SK-N-SH treated with all-trans-retinoic acid at 6 μM for 48 hours (cell line): Measurements from ENCODE around the gene NEK11.
"Not testable (repeated sequence)": the region's sequence is repeated elsewhere in the genome, so short reads cannot be mapped to it uniquely, and the experiment has no call there.

ENCODE experiments used
- ATAC-seq: fragments of 200-7000 bp; cut with Tn5 transposase; 3 replicates; pipeline ENCODE4 v1.9.1; 2020; ENCODE audit warnings: mild to moderate bottlenecking, moderate library complexity
- BACH2 ChIP-seq: fragments of 250-450 bp; sonication (Bioruptor Pico); IDR thresholded peaks from 2 replicates; pipeline ENCODE4 v1.9.0; 2021; ENCODE audit warnings: mild to moderate bottlenecking, borderline replicate concordance
- CREB5 ChIP-seq: fragments of 250-450 bp; sonication (Bioruptor Pico); IDR thresholded peaks from 2 replicates; pipeline ENCODE4 v1.5.1; 2020; ENCODE audit warnings: low read depth, mild to moderate bottlenecking, moderate library complexity
- CSRNP3 ChIP-seq: fragments of 250-450 bp; sonication (Bioruptor Pico); IDR thresholded peaks from 2 replicates; pipeline ENCODE4 v1.5.1; 2021; ENCODE audit warnings: mild to moderate bottlenecking, moderate library complexity
- ESRRG ChIP-seq: fragments of 250-450 bp; sonication (Bioruptor Pico); IDR thresholded peaks from 2 replicates; pipeline ENCODE4 v1.6.1; 2021; ENCODE audit warnings: mild to moderate bottlenecking
- GLIS3 ChIP-seq: fragments of 250-450 bp; sonication (Bioruptor Pico); IDR thresholded peaks from 2 replicates; pipeline ENCODE4 v1.5.0; 2020; ENCODE audit warnings: mild to moderate bottlenecking, moderate library complexity
- ISL1 ChIP-seq: fragments of 250-450 bp; sonication (Bioruptor Pico); IDR thresholded peaks from 2 replicates; pipeline ENCODE4 v2.1.2; 2022; ENCODE audit warnings: mild to moderate bottlenecking, moderate library complexity
- PATZ1 ChIP-seq: fragments of 250-450 bp; sonication (Bioruptor Pico); IDR thresholded peaks from 2 replicates; pipeline ENCODE4 v1.8.0; 2020; ENCODE audit warnings: mild to moderate bottlenecking, moderate library complexity, borderline replicate concordance
- SNAI2 ChIP-seq: fragments of 250-450 bp; sonication (Bioruptor Pico); IDR thresholded peaks from 2 replicates; pipeline ENCODE4 v1.5.0; 2020; ENCODE audit warnings: mild to moderate bottlenecking, moderate library complexity
- TOX ChIP-seq: fragments of 250-450 bp; sonication (Bioruptor Pico); IDR thresholded peaks from 2 replicates; pipeline ENCODE4 v1.8.0; 2021; ENCODE audit warnings: mild to moderate bottlenecking, moderate library complexity, borderline replicate concordance
- ZFP3 ChIP-seq: fragments of 250-450 bp; sonication (Bioruptor Pico); IDR thresholded peaks from 2 replicates; pipeline ENCODE4 v1.5.0; 2020; ENCODE audit warnings: mild to moderate bottlenecking, moderate library complexity
- ZFP30 ChIP-seq: fragments of 450-650 bp; formaldehyde crosslinking; IDR thresholded peaks from 2 replicates; pipeline ENCODE4 v1.5.0; 2022; ENCODE audit warnings: mild to moderate bottlenecking, moderate library complexity
- ZNF565 ChIP-seq: fragments of 450-650 bp; formaldehyde crosslinking; conservative IDR thresholded peaks from 2 replicates; pipeline ENCODE4 v1.5.0; 2020; ENCODE audit warnings: low read depth, mild to moderate bottlenecking, moderate library complexity
- ZNF70 ChIP-seq: fragments of 450-650 bp; formaldehyde crosslinking; IDR thresholded peaks from 2 replicates; pipeline ENCODE4 v1.5.0; 2020; ENCODE audit warnings: mild to moderate bottlenecking, moderate library complexity
- TF ChIP-seq, protein P1 (sequence below): fragments of 250-450 bp; sonication (Bioruptor Pico); IDR thresholded peaks from 2 replicates; pipeline ENCODE4 v1.8.0; 2021; ENCODE audit warnings: low read depth, mild to moderate bottlenecking, moderate library complexity, borderline replicate concordance
- TF ChIP-seq, protein P2 (sequence below): fragments of 250-450 bp; sonication (Bioruptor Pico); IDR thresholded peaks from 2 replicates; pipeline ENCODE4 v1.5.0; 2020; ENCODE audit warnings: mild to moderate bottlenecking, moderate library complexity

The NEK11 gene

GRCh38 chr3:131326307-131326706, 299.6 kb downstream of the NEK11 start:
- TF ChIP-seq PATZ1 (CRISPR knock-in tag) (no peak), CREB5 (CRISPR knock-in tag) (no peak), ZFP3 (CRISPR knock-in tag) (no peak), ESRRG (CRISPR knock-in tag) (no peak), ZFP30 (CRISPR knock-in tag) (no peak), TOX (CRISPR knock-in tag) (no peak), CSRNP3 (CRISPR knock-in tag) (no peak), SNAI2 (CRISPR knock-in tag) (no peak), ISL1 (CRISPR knock-in tag) (no peak)
- TF ChIP-seq, protein P1, sequence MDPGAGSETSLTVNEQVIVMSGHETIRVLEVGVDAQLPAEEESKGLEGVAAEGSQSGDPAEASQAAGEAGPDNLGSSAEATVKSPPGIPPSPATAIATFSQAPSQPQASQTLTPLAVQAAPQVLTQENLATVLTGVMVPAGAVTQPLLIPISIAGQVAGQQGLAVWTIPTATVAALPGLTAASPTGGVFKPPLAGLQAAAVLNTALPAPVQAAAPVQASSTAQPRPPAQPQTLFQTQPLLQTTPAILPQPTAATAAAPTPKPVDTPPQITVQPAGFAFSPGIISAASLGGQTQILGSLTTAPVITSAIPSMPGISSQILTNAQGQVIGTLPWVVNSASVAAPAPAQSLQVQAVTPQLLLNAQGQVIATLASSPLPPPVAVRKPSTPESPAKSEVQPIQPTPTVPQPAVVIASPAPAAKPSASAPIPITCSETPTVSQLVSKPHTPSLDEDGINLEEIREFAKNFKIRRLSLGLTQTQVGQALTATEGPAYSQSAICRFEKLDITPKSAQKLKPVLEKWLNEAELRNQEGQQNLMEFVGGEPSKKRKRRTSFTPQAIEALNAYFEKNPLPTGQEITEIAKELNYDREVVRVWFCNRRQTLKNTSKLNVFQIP (CRISPR knock-in tag): no peak
- ATAC-seq: no peak

- no peak for ATAC-seq
- no peak for TF ChIP-seq ISL1 (CRISPR knock-in tag)
- TF ChIP-seq GLIS3 (CRISPR knock-in tag): no peak
- no peak for TF ChIP-seq ZNF70 (CRISPR knock-in tag)
- no peak for TF ChIP-seq ZNF565 (CRISPR knock-in tag)
- TF ChIP-seq CSRNP3 (CRISPR knock-in tag): no peak
- no peak for TF ChIP-seq ZFP30 (CRISPR knock-in tag)
- TF ChIP-seq CREB5 (CRISPR knock-in tag): no peak
- TF ChIP-seq BACH2 (CRISPR knock-in tag): no peak
- TF ChIP-seq, protein P2, sequence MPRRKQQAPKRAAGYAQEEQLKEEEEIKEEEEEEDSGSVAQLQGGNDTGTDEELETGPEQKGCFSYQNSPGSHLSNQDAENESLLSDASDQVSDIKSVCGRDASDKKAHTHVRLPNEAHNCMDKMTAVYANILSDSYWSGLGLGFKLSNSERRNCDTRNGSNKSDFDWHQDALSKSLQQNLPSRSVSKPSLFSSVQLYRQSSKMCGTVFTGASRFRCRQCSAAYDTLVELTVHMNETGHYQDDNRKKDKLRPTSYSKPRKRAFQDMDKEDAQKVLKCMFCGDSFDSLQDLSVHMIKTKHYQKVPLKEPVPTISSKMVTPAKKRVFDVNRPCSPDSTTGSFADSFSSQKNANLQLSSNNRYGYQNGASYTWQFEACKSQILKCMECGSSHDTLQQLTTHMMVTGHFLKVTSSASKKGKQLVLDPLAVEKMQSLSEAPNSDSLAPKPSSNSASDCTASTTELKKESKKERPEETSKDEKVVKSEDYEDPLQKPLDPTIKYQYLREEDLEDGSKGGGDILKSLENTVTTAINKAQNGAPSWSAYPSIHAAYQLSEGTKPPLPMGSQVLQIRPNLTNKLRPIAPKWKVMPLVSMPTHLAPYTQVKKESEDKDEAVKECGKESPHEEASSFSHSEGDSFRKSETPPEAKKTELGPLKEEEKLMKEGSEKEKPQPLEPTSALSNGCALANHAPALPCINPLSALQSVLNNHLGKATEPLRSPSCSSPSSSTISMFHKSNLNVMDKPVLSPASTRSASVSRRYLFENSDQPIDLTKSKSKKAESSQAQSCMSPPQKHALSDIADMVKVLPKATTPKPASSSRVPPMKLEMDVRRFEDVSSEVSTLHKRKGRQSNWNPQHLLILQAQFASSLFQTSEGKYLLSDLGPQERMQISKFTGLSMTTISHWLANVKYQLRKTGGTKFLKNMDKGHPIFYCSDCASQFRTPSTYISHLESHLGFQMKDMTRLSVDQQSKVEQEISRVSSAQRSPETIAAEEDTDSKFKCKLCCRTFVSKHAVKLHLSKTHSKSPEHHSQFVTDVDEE: no peak
- TF ChIP-seq SNAI2 (CRISPR knock-in tag): no peak
- TF ChIP-seq ZFP3 (CRISPR knock-in tag): no peak
Observed at GRCh38 chr3:131328721-131329120, 302.0 kb downstream of the NEK11 start.

- ATAC-seq: no peak
- TF ChIP-seq ESRRG (CRISPR knock-in tag) (no peak), ZNF565 (CRISPR knock-in tag) (no peak), TOX (CRISPR knock-in tag) (no peak)
- TF ChIP-seq, protein P1 (CRISPR knock-in tag): no peak
- TF ChIP-seq, all 23 proteins: peak for 0
Observed at GRCh38 chr3:131329774-131330173, 303.1 kb downstream of the NEK11 start.

- ATAC-seq: not testable (repeated sequence)
Observed at GRCh38 chr3:131331456-131332085, 304.9 kb downstream of the NEK11 start.
